CD14-positive monocyte (primary cell): ENCODE results near the gene EXPH5. TPM values are rescaled to one million over a fixed set of nuclear protein-coding genes. Genes with fewer than 3 reads are reported as not detected.

Experiments used
- DNase-seq, 3 donors: peaks; one replicate each; pipeline ENCODE4 v3.0.0-alpha.2; 2011 to 2022
- H2AFZ ChIP-seq: 2 replicates; pipeline ENCODE4 v1.6.0; 2012; ENCODE audit warnings: mild to moderate bottlenecking, low read depth, low read length, inconsistent platforms; ENCODE audit not compliant: insufficient read depth, poor library complexity, severe bottlenecking
- H3K27ac ChIP-seq, 2 donors: 1 replicate in 1 of 2; 2 replicates in 1 of 2; pipeline ENCODE4 v1.5.1; 2012 to 2013; ENCODE audit warnings: low read length in 2 of 2, control low read depth in 1 of 2, inconsistent platforms in 1 of 2, low read depth in 1 of 2, mild to moderate bottlenecking in 1 of 2
- H3K27me3 ChIP-seq, 2 donors: one replicate each; pipeline versions ENCODE4 v1.6.0 to v1.6.1; 2011 to 2013; ENCODE audit warnings: low read length in 2 of 2; ENCODE audit not compliant: control insufficient read depth in 2 of 2, insufficient read depth in 2 of 2
- H3K36me3 ChIP-seq, 2 donors: replicated peaks in 1 of 2; 1 replicate in 1 of 2; 2 replicates in 1 of 2; pipeline versions ENCODE4 v1.5.1 to v1.6.1; 2012 to 2013; ENCODE audit warnings: low read length in 2 of 2, control low read depth in 1 of 2, inconsistent platforms in 1 of 2, mild to moderate bottlenecking in 1 of 2; ENCODE audit not compliant: insufficient read depth in 2 of 2, control insufficient read depth in 1 of 2
- H3K4me1 ChIP-seq, 2 donors: 1 replicate in 1 of 2; 2 replicates in 1 of 2; pipeline versions ENCODE4 v1.5.1 to v1.6.1; 2012 to 2013; ENCODE audit warnings: low read length in 2 of 2, control low read depth in 1 of 2, inconsistent platforms in 1 of 2, mild to moderate bottlenecking in 1 of 2, moderate library complexity in 1 of 2; ENCODE audit not compliant: insufficient read depth in 2 of 2, control insufficient read depth in 1 of 2
- H3K4me2 ChIP-seq: replicated peaks from 2 replicates; pipeline ENCODE3; 2012; ENCODE audit warnings: low read length, moderate library complexity, mild to moderate bottlenecking; ENCODE audit not compliant: poor library complexity, severe bottlenecking; ENCODE audit errors: extremely low read depth
- H3K4me3 ChIP-seq, 3 experiments: fragments of 200-600 bp in 1 of 3; sonication (generic) in 1 of 3; replicated peaks in 1 of 3; 1 replicate in 2 of 3; 2 replicates in 1 of 3; pipeline ENCODE4 v1.5.1; 2011 to 2013; ENCODE audit warnings: low read length in 3 of 3, mild to moderate bottlenecking in 3 of 3, control low read depth in 2 of 3, low read depth in 2 of 3, inconsistent platforms in 1 of 3, moderate library complexity in 1 of 3
- H3K79me2 ChIP-seq: 2 replicates; pipeline ENCODE4 v1.6.0; 2012; ENCODE audit warnings: mild to moderate bottlenecking, control low read depth, inconsistent platforms, low read length, moderate library complexity; ENCODE audit not compliant: insufficient read depth
- H3K9ac ChIP-seq: 2 replicates; pipeline ENCODE4 v1.6.0; 2017; ENCODE audit warnings: low read length, mild to moderate bottlenecking; ENCODE audit not compliant: insufficient read depth, poor library complexity, severe bottlenecking
- H3K9me3 ChIP-seq, 2 donors: replicated peaks in 1 of 2; 1 replicate in 1 of 2; 2 replicates in 1 of 2; pipeline versions ENCODE4 v1.5.1 to v1.6.1; 2012 to 2013; ENCODE audit warnings: low read length in 2 of 2, control low read depth in 1 of 2; ENCODE audit not compliant: control insufficient read depth in 1 of 2, insufficient read depth in 1 of 2
- H4K20me1 ChIP-seq: 2 replicates; pipeline ENCODE4 v1.6.0; 2012; ENCODE audit warnings: mild to moderate bottlenecking, low read length, control low read depth, moderate library complexity; ENCODE audit not compliant: insufficient read depth
- H3K27ac Mint-ChIP-seq, 7 donors: one replicate each; pipeline ENCODE4 v1.8.0; 2020; ENCODE audit warnings: mild to moderate bottlenecking in 7 of 7, mixed read lengths in 7 of 7, moderate library complexity in 6 of 7, inconsistent platforms in 2 of 7
- H3K27me3 Mint-ChIP-seq, 3 donors: one replicate each; pipeline ENCODE4 v1.8.0; 2021 to 2022; ENCODE audit warnings: low read depth in 3 of 3, mild to moderate bottlenecking in 3 of 3, mixed read lengths in 3 of 3, moderate library complexity in 3 of 3, inconsistent platforms in 1 of 3
- H3K36me3 Mint-ChIP-seq, 2 donors: one replicate each; pipeline ENCODE4 v1.8.0; 2020; ENCODE audit warnings: mixed read lengths in 2 of 2, inconsistent platforms in 1 of 2, mild to moderate bottlenecking in 1 of 2
- H3K4me1 Mint-ChIP-seq: one replicate; pipeline ENCODE4 v1.8.0; 2020; ENCODE audit warnings: mild to moderate bottlenecking, mixed read lengths
- H3K4me3 Mint-ChIP-seq, 2 donors: one replicate each; pipeline ENCODE4 v1.8.0; 2020; ENCODE audit warnings: mild to moderate bottlenecking in 2 of 2, mixed read lengths in 2 of 2, moderate library complexity in 1 of 2
- H3K9me3 Mint-ChIP-seq, 7 donors: one replicate each; pipeline ENCODE4 v1.8.0; 2020 to 2022; ENCODE audit warnings: mixed read lengths in 7 of 7, mild to moderate bottlenecking in 6 of 7, moderate library complexity in 6 of 7, inconsistent platforms in 2 of 7
- CTCF ChIP-seq: fragments of 200-600 bp; IDR thresholded peaks from one replicate; pipeline ENCODE4 v1.8.0; 2022; ENCODE audit warnings: antibody characterized with exemption, mild to moderate bottlenecking
- WGBS: methylation state at CpG from one replicate; pipeline ENCODE4 v1.1.5; 2013; ENCODE audit warnings: missing lambda C conversion rate; ENCODE audit not compliant: insufficient coverage; 5-methylcytosine and 5-hydroxymethylcytosine counted together
- intact Hi-C, 2 donors: fragments of 100-400 bp; cut with micrococcal nuclease; formaldehyde crosslinking; loops; one replicate each; pipeline versions ENCODE4 v1.15.0 to v1.15.1; 2023
- polyA plus RNA-seq, 3 donors: library from polyadenylated mRNA; depleted of rRNA in 1 of 3; unstranded in 2 of 3; stranded (reverse) in 1 of 3; fragments of 300-500 nt in 2 of 3; fragments of >200 nt in 1 of 3; fragmentation: Illumina TruSeq in 2 of 3; gene quantifications; 1 replicate in 2 of 3; 2 replicates in 1 of 3; pipeline ENCODE4 v1.2.3, GENCODE V29; 2012 to 2021

Gene EXPH5
- polyA plus RNA-seq, 3 donors, result 0.05 to 0.17 TPM; not detected in 1

- WGBS, result no CpG with 5 or more reads among the region's 1 CpG
These were observed 7.6 kb upstream of the EXPH5 start for GRCh38 chr11:108601150-108601549.

DNA sequence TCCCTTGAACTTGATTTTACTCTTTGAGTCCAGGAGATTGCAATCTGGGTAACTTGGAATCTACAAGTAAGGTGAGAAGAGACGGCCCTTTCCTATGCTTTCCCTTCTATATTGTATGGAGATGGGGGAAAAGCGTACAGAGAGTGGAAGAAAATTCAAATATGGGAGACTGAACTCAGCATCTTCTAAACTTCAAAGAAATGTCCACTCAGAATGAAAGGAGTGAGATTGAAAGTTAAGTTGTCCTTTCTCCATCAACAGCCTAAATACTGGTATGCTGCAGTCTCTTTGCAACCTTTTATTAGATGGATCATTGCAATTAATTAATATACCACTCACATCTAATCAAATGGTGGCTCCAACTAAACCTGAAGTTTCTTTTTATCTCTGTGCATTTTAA lies 6.4 kb upstream of the EXPH5 start:
- Mint-ChIP-seq H3K36me3 (no peaks in the 10 kb centered on the region), H3K27me3 (peaks cover 4 to 11% (median 6%) of the 10 kb centered on the region in 3 donors), H3K9me3 (no peaks in the 10 kb centered on the region), H3K27ac (no peak overlapping the region), H3K4me1 (no peaks in the 10 kb centered on the region), H3K4me3 (no peak overlapping the region)
- intact Hi-C loops, result no loop called here
- Histone ChIP-seq H3K27me3 (peaks cover 0 to 7% of the 10 kb centered on the region in 2 donors), H3K4me2 (no peak overlapping the region), H3K9ac (no peak overlapping the region), H3K27ac (no peak overlapping the region), H4K20me1 (no peaks in the 10 kb centered on the region), H3K36me3 (no peaks in the 10 kb centered on the region), H3K4me3 (no peak overlapping the region), H3K79me2 (no peaks in the 10 kb centered on the region), H2AFZ (no peak overlapping the region), H3K9me3 (no peaks in the 10 kb centered on the region), H3K4me1 (no peaks in the 10 kb centered on the region)
- WGBS, result no CpG with 5 or more reads among the region's 2 CpGs
- DNase-seq, result no peak
- TF ChIP-seq CTCF, result no peak

More at GRCh38 chr11:108601150-108601549, 7.6 kb upstream of the EXPH5 start:
- intact Hi-C loops, result no loop called here
- H4K20me1 ChIP-seq, result no peaks in the 10 kb centered on the region
- no peaks in the 10 kb centered on the region for H3K4me1 ChIP-seq
- H3K36me3 ChIP-seq, result no peaks in the 10 kb centered on the region
- Mint-ChIP-seq H3K4me3 (no peak overlapping the region), H3K36me3 (no peaks in the 10 kb centered on the region), H3K9me3 (no peaks in the 10 kb centered on the region), H3K4me1 (no peaks in the 10 kb centered on the region), H3K27me3 (peaks cover 3 to 6% (median 5%) of the 10 kb centered on the region in 3 donors), H3K27ac (no peak overlapping the region)
- H3K27me3 ChIP-seq, result peaks cover 0 to 2% of the 10 kb centered on the region in 2 donors
- DNase-seq, result no peak
- no peak overlapping the region for H3K4me3 ChIP-seq
- H3K27ac ChIP-seq, result no peak overlapping the region
- no peaks in the 10 kb centered on the region for H3K9me3 ChIP-seq
- no peak for TF ChIP-seq CTCF
- H3K9ac ChIP-seq, result no peak overlapping the region
- H3K4me2 ChIP-seq, result no peak overlapping the region
- H3K79me2 ChIP-seq, result no peaks in the 10 kb centered on the region
- no peak overlapping the region for H2AFZ ChIP-seq
